ENCODE data around the gene CUL3. TPM values are rescaled to one million over a fixed set of nuclear protein-coding genes. Genes with fewer than 3 reads are reported as not detected.

CUL3 gene
- total RNA-seq, 2 experiments from 2014 or later: 50.6 to 155 TPM

GRCh38 chr2:224595518-224595917 lies 10.4 kb upstream of the CUL3 start:
- no peak for TF ChIP-seq EZH2phosphoT487 (IDR thresholded peaks at IDR 0.05; ENCODE audit: borderline replicate concordance, low read depth, low read length)
- TF ChIP-seq, protein P1, sequence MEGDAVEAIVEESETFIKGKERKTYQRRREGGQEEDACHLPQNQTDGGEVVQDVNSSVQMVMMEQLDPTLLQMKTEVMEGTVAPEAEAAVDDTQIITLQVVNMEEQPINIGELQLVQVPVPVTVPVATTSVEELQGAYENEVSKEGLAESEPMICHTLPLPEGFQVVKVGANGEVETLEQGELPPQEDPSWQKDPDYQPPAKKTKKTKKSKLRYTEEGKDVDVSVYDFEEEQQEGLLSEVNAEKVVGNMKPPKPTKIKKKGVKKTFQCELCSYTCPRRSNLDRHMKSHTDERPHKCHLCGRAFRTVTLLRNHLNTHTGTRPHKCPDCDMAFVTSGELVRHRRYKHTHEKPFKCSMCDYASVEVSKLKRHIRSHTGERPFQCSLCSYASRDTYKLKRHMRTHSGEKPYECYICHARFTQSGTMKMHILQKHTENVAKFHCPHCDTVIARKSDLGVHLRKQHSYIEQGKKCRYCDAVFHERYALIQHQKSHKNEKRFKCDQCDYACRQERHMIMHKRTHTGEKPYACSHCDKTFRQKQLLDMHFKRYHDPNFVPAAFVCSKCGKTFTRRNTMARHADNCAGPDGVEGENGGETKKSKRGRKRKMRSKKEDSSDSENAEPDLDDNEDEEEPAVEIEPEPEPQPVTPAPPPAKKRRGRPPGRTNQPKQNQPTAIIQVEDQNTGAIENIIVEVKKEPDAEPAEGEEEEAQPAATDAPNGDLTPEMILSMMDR (conservative IDR thresholded peaks at IDR 0.05; ENCODE audit: low read length): no peak
- Histone ChIP-seq H4K20me1 (ENCODE audit: insufficient read depth, low read length) (no peaks in the 10 kb centered on the region), H3K9me3 (ENCODE audit: low read length) (no peaks in the 10 kb centered on the region), H3K36me3 (ENCODE audit: insufficient read depth, low read length) (no peaks in the 10 kb centered on the region), H2AFZ (ENCODE audit: low read length) (peak overlapping the region; percentile 88), H3K79me2 (ENCODE audit: insufficient read depth, low read depth, low read length) (no peaks in the 10 kb centered on the region), H3K27ac (ENCODE audit: low read depth, low read length, poor library complexity, severe bottlenecking) (no peak overlapping the region), H3K9me2 (ENCODE audit: insufficient read depth, low read length) (no peaks in the 10 kb centered on the region), H3K4me3 (ENCODE audit: low read depth, low read length, poor library complexity, severe bottlenecking) (no peak overlapping the region), H3K4me1 (ENCODE audit: insufficient read depth, low read length, poor library complexity, severe bottlenecking) (peaks cover 26% of the 10 kb centered on the region), H3K4me2 (ENCODE audit: low read length) (peak overlapping the region; percentile 58)
- CTCF ChIA-PET (ENCODE audit: unreplicated experiment): no interaction called here
- intact Hi-C loops (cut with micrococcal nuclease; ENCODE audit: unreplicated experiment): loop anchor here (5.0 kb wide), 1 partner anchor 238 kb away; no protein-coding TSS in a partner anchor
- POLR2A ChIA-PET: interaction anchor here (0.5 to 1.9 kb wide), 12 partner anchors 9 to 352 kb away, joined by 3 to 12 read pairs (median 3); partner anchors contain the start of gene CUL3
- no TSS peak for BruUV-seq (replicated peaks)
- no peak for DNase-seq (ENCODE audit: low spot score)

- Histone ChIP-seq H4K20me1 (ENCODE audit: insufficient read depth, low read length) (no peaks in the 10 kb centered on the region), H3K9me3 (ENCODE audit: low read length) (no peaks in the 10 kb centered on the region), H3K4me2 (ENCODE audit: low read length) (peak overlapping the region; percentile 58), H3K4me3 (ENCODE audit: low read depth, low read length, poor library complexity, severe bottlenecking) (no peak overlapping the region), H3K27ac (ENCODE audit: low read depth, low read length, poor library complexity, severe bottlenecking) (no peak overlapping the region), H3K36me3 (ENCODE audit: insufficient read depth, low read length) (no peaks in the 10 kb centered on the region), H3K4me1 (ENCODE audit: insufficient read depth, low read length, poor library complexity, severe bottlenecking) (peaks cover 26% of the 10 kb centered on the region), H2AFZ (ENCODE audit: low read length) (peak overlapping the region; percentile 88), H3K79me2 (ENCODE audit: insufficient read depth, low read depth, low read length) (no peaks in the 10 kb centered on the region), H3K9me2 (ENCODE audit: insufficient read depth, low read length) (no peaks in the 10 kb centered on the region)
- CTCF ChIA-PET (ENCODE audit: unreplicated experiment): no interaction called here
- no TSS peak for BruUV-seq (replicated peaks)
- TF ChIP-seq EZH2phosphoT487 (IDR thresholded peaks at IDR 0.05; ENCODE audit: borderline replicate concordance, low read depth, low read length): no peak
- TF ChIP-seq, protein P1 (conservative IDR thresholded peaks at IDR 0.05; ENCODE audit: low read length): no peak
- intact Hi-C loops (cut with micrococcal nuclease; ENCODE audit: unreplicated experiment): loop anchor here (5.0 kb wide), 1 partner anchor 238 kb away; no protein-coding TSS in a partner anchor
- POLR2A ChIA-PET: interaction anchor here (0.7 to 1.9 kb wide), 7 partner anchors 9 to 717 kb away, joined by 3 to 12 read pairs (median 3); partner anchors contain the start of gene CUL3
- no peak for DNase-seq (ENCODE audit: low spot score)
These were observed 9.7 kb upstream of the CUL3 start for GRCh38 chr2:224594840-224595239.

DNA sequence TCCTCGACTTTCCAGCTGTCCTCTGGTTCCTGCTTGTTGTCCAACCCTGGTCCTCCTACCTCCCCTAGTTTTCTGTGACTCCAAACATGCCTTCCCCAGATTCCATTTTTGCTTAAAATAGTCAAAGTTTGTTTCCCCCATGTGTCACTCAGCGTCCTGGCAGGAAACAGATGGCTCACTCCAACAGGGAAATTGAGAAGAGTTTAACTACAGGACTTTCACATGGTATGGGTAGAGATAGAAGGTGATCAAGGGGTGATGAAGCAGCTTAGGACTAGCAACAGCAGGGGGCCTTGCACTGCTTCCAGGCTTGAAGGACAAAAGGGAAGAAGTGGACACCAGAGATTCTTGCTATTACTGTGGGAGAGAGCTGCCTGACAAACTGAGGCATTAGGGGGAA lies 6.1 kb upstream of the CUL3 start:
- Histone ChIP-seq H3K79me2 (ENCODE audit: insufficient read depth, low read depth, low read length) (peaks cover 16% of the 10 kb centered on the region), H3K4me3 (ENCODE audit: low read depth, low read length, poor library complexity, severe bottlenecking) (no peak overlapping the region), H4K20me1 (ENCODE audit: insufficient read depth, low read length) (no peaks in the 10 kb centered on the region), H3K9me2 (ENCODE audit: insufficient read depth, low read length) (no peaks in the 10 kb centered on the region), H3K4me1 (ENCODE audit: insufficient read depth, low read length, poor library complexity, severe bottlenecking) (peaks cover 38% of the 10 kb centered on the region), H3K27ac (ENCODE audit: low read depth, low read length, poor library complexity, severe bottlenecking) (no peak overlapping the region), H3K9me3 (ENCODE audit: low read length) (no peaks in the 10 kb centered on the region), H3K4me2 (ENCODE audit: low read length) (no peak overlapping the region), H2AFZ (ENCODE audit: low read length) (no peak overlapping the region), H3K36me3 (ENCODE audit: insufficient read depth, low read length) (no peaks in the 10 kb centered on the region)
- CTCF ChIA-PET (ENCODE audit: unreplicated experiment): interaction anchor here (0.6 to 0.9 kb wide), 2 partner anchors 9 to 197 kb away, joined by 3 read pairs; no protein-coding TSS in a partner anchor
- BruUV-seq (replicated peaks): no TSS peak
- TF ChIP-seq, protein P1 (conservative IDR thresholded peaks at IDR 0.05; ENCODE audit: low read length): no peak
- no peak for TF ChIP-seq EZH2phosphoT487 (IDR thresholded peaks at IDR 0.05; ENCODE audit: borderline replicate concordance, low read depth, low read length)
- no peak for DNase-seq (ENCODE audit: low spot score)
- POLR2A ChIA-PET: interaction anchor here (0.5 to 1.7 kb wide), 5 partner anchors 11 to 915 kb away, joined by 3 to 8 read pairs (median 5); no protein-coding TSS in a partner anchor
- intact Hi-C loops (cut with micrococcal nuclease; ENCODE audit: unreplicated experiment): no loop called here
